Keratinocyte (primary cell): Measurements from ENCODE around the gene LHFPL3. TPM values are rescaled to one million over a fixed set of nuclear protein-coding genes. Genes with fewer than 3 reads are reported as not detected.

Experiments used
- DNase-seq: peaks from one replicate; pipeline ENCODE4 v3.0.0-alpha.2; 2011; ENCODE audit warnings: low read depth, missing footprints, low spot score
- FAIRE-seq: peaks from 2 replicates; lab custom pipeline; 2011; peaks lifted over from hg19 to GRCh38; lab: Jason Lieb, UNC
- H2AFZ ChIP-seq: 2 replicates; pipeline ENCODE4 v1.6.0; 2012; ENCODE audit warnings: low read length, control low read depth, inconsistent platforms; ENCODE audit not compliant: control insufficient read depth
- H3K27ac ChIP-seq: 2 replicates; pipeline ENCODE4 v1.5.1; 2011; ENCODE audit warnings: low read length; ENCODE audit not compliant: control insufficient read depth, insufficient read depth
- H3K27me3 ChIP-seq: 3 replicates; pipeline ENCODE4 v1.6.0; 2011; ENCODE audit warnings: low read length; ENCODE audit not compliant: control insufficient read depth, insufficient read depth; ENCODE audit errors: extremely low read depth
- H3K36me3 ChIP-seq, 2 experiments: 2 replicates in 1 of 2; 3 replicates in 1 of 2; pipeline ENCODE4 v1.5.1; 2011; ENCODE audit warnings: low read length in 2 of 2, mild to moderate bottlenecking in 1 of 2; ENCODE audit not compliant: control insufficient read depth in 2 of 2, insufficient read depth in 2 of 2; ENCODE audit errors: extremely low read depth in 1 of 2
- H3K4me1 ChIP-seq: 3 replicates; pipeline ENCODE4 v1.5.1; 2011; ENCODE audit warnings: low read length; ENCODE audit not compliant: control insufficient read depth, insufficient read depth; ENCODE audit errors: extremely low read depth
- H3K4me2 ChIP-seq: 3 replicates; pipeline ENCODE4 v1.6.0; 2011; ENCODE audit warnings: low read depth, low read length; ENCODE audit not compliant: control insufficient read depth, insufficient read depth; ENCODE audit errors: extremely low read depth
- H3K4me3 ChIP-seq, 3 experiments: fragments of 200-600 bp in 1 of 3; sonication (generic) in 1 of 3; 2 replicates in 2 of 3; 3 replicates in 1 of 3; pipeline ENCODE4 v1.5.1; 2011 to 2016; ENCODE audit warnings: low read length in 3 of 3, mild to moderate bottlenecking in 3 of 3, control low read depth in 2 of 3, inconsistent platforms in 1 of 3, low read depth in 1 of 3, mixed read lengths in 1 of 3, mixed run types in 1 of 3, moderate library complexity in 1 of 3; ENCODE audit not compliant: control insufficient read depth in 2 of 3, insufficient read depth in 2 of 3; ENCODE audit errors: extremely low read depth in 1 of 3
- H3K79me2 ChIP-seq: 2 replicates; pipeline ENCODE4 v1.6.0; 2012; ENCODE audit warnings: low read length; ENCODE audit not compliant: control insufficient read depth, insufficient read depth
- H3K9ac ChIP-seq: 3 replicates; pipeline ENCODE4 v1.6.0; 2011; ENCODE audit warnings: low read length; ENCODE audit not compliant: control insufficient read depth, insufficient read depth; ENCODE audit errors: extremely low read depth
- H3K9me1 ChIP-seq: 3 replicates; pipeline ENCODE4 v1.6.0; 2011; ENCODE audit warnings: low read length; ENCODE audit not compliant: control insufficient read depth, insufficient read depth; ENCODE audit errors: extremely low read depth
- H3K9me3 ChIP-seq: 2 replicates; pipeline ENCODE4 v1.5.1; 2012; ENCODE audit warnings: low read depth, low read length; ENCODE audit not compliant: control insufficient read depth
- H4K20me1 ChIP-seq: 3 replicates; pipeline ENCODE4 v1.6.0; 2011; ENCODE audit warnings: low read length; ENCODE audit not compliant: control insufficient read depth, insufficient read depth; ENCODE audit errors: extremely low read depth
- EZH2 ChIP-seq: IDR thresholded peaks from one replicate; pipeline ENCODE4 v1.6.1; 2012; ENCODE audit warnings: inconsistent platforms, mild to moderate bottlenecking, low read length, moderate library complexity
- dilution Hi-C: fragments of 300-500 bp; cut with MboI; formaldehyde crosslinking; loops from one replicate; pipeline ENCODE4 v1.7.0; 2020; ENCODE audit warnings: low sequenced_read_pairs; ENCODE audit not compliant: extremely low pct_ligation_motif_present
- polyA plus RNA-seq, 5 experiments: library from polyadenylated mRNA; depleted of rRNA in 3 of 5; stranded (reverse) in 3 of 5; stranded (forward) in 1 of 5; unstranded in 1 of 5; fragments of >200 nt; gene quantifications; 1 replicate in 1 of 5; 2 replicates in 3 of 5; 3 replicates in 1 of 5; pipeline versions ENCODE4 v1.2.1 to v1.2.3, GENCODE V29; 2011 to 2012; ENCODE audit warnings: missing spikeins in 2 of 5, low read depth in 1 of 5, low replicate concordance in 1 of 5
- TF ChIP-seq, protein P1 (sequence below), 3 experiments: IDR thresholded peaks in 1 of 3; conservative IDR thresholded peaks in 1 of 3; optimal IDR thresholded peaks in 1 of 3; 2 replicates in 2 of 3; 3 replicates in 1 of 3; pipeline versions ENCODE3 to v1.5.1; 2011; ENCODE audit warnings: low read length in 3 of 3, mild to moderate bottlenecking in 3 of 3, moderate library complexity in 2 of 3, control low read depth in 1 of 3, inconsistent platforms in 1 of 3; ENCODE audit not compliant: insufficient read depth in 2 of 3; ENCODE audit errors: extremely low read depth in 1 of 3

The LHFPL3 gene
- polyA plus RNA-seq, 1 donor (not counting 4 experiments of a cell fraction or from before 2014, with no cell fraction given), result not detected

- Histone ChIP-seq H3K27me3 (no peaks in the 10 kb centered on the region), H3K4me1 (no peaks in the 10 kb centered on the region), H4K20me1 (no peaks in the 10 kb centered on the region), H3K36me3 (no peaks in the 10 kb centered on the region), H3K27ac (no peak overlapping the region), H3K79me2 (no peaks in the 10 kb centered on the region), H3K9me3 (no peaks in the 10 kb centered on the region), H2AFZ (no peak overlapping the region), H3K9me1 (no peaks in the 10 kb centered on the region), H3K9ac (no peak overlapping the region), H3K4me3 (no peak overlapping the region), H3K4me2 (no peak overlapping the region)
- DNase-seq, result no peak
- no peak for TF ChIP-seq EZH2
- TF ChIP-seq, protein P1, sequence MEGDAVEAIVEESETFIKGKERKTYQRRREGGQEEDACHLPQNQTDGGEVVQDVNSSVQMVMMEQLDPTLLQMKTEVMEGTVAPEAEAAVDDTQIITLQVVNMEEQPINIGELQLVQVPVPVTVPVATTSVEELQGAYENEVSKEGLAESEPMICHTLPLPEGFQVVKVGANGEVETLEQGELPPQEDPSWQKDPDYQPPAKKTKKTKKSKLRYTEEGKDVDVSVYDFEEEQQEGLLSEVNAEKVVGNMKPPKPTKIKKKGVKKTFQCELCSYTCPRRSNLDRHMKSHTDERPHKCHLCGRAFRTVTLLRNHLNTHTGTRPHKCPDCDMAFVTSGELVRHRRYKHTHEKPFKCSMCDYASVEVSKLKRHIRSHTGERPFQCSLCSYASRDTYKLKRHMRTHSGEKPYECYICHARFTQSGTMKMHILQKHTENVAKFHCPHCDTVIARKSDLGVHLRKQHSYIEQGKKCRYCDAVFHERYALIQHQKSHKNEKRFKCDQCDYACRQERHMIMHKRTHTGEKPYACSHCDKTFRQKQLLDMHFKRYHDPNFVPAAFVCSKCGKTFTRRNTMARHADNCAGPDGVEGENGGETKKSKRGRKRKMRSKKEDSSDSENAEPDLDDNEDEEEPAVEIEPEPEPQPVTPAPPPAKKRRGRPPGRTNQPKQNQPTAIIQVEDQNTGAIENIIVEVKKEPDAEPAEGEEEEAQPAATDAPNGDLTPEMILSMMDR (optimal IDR thresholded peaks at IDR 0.05 in 1 of 3, IDR thresholded peaks at IDR 0.05 in 1 of 3, conservative IDR thresholded peaks at IDR 0.05 in 1 of 3; ENCODE audit: extremely low read depth in 1 of 3, insufficient read depth in 2 of 3, low read length in 3 of 3), result no peak
- FAIRE-seq, result no peak
- dilution Hi-C loops, result no loop called here
Measured at GRCh38 chr7:104677587-104677986, 349.2 kb downstream of the LHFPL3 start.

DNA sequence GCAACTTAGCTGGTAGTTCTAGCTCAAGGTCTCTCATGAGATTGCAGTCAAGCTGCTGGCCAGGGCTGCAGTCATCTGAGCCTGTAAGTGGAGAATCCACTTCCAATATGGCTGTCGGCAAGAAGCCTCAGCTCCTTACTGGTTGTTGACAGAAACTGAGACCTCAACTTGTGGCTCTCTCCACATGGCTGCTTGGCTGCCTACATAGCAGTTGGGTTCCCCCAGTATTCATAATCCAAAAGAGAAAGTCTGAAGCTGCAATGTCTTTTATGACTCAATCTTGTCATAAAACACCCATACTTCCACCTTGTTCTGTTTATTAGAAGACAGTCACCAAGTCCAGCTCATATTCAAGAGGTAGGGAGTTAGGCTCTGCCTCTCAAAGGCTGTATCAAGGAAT lies 350.7 kb downstream of the LHFPL3 start:
- H3K4me1 ChIP-seq, result no peaks in the 10 kb centered on the region
- H3K27ac ChIP-seq, result no peak overlapping the region
- no peaks in the 10 kb centered on the region for H3K36me3 ChIP-seq
- H3K4me3 ChIP-seq, result no peak overlapping the region
- no peaks in the 10 kb centered on the region for H4K20me1 ChIP-seq
- no peak for TF ChIP-seq EZH2
- TF ChIP-seq, protein P1 (optimal IDR thresholded peaks at IDR 0.05 in 1 of 3, IDR thresholded peaks at IDR 0.05 in 1 of 3, conservative IDR thresholded peaks at IDR 0.05 in 1 of 3; ENCODE audit: extremely low read depth in 1 of 3, insufficient read depth in 2 of 3, low read length in 3 of 3), result no peak
- H3K9me3 ChIP-seq, result no peaks in the 10 kb centered on the region
- no peaks in the 10 kb centered on the region for H3K27me3 ChIP-seq
- H3K79me2 ChIP-seq, result no peaks in the 10 kb centered on the region
- DNase-seq (no peak), FAIRE-seq (no peak)
- H3K9ac ChIP-seq, result no peak overlapping the region
- H2AFZ ChIP-seq, result no peak overlapping the region
- H3K9me1 ChIP-seq, result no peaks in the 10 kb centered on the region
- no peak overlapping the region for H3K4me2 ChIP-seq
- dilution Hi-C loops, result no loop called here
